ENCODE data around the gene CPPED1.

DNA sequence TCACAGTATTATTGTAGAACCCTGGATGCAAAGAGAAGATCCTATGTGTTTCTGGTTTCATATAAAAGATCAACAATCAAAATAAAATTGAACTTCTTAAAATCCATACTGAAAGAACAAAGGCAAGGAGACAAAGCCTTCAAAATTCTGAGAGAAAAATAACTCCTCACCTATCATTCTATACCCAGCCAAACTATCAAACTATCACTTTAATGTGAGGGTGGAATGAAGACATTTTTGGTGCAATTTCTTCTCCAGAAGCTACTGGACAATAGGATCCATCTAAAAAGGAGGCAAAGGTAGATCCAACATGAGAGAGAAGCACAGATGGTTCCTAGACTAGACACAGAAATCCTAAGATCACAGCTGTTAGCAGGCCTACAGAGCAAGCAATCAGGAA, 71.1 kb downstream of the CPPED1 start:
- no peak for TF ChIP-seq EZH2 (IDR thresholded peaks at IDR 0.05)
- TF ChIP-seq, protein P1, sequence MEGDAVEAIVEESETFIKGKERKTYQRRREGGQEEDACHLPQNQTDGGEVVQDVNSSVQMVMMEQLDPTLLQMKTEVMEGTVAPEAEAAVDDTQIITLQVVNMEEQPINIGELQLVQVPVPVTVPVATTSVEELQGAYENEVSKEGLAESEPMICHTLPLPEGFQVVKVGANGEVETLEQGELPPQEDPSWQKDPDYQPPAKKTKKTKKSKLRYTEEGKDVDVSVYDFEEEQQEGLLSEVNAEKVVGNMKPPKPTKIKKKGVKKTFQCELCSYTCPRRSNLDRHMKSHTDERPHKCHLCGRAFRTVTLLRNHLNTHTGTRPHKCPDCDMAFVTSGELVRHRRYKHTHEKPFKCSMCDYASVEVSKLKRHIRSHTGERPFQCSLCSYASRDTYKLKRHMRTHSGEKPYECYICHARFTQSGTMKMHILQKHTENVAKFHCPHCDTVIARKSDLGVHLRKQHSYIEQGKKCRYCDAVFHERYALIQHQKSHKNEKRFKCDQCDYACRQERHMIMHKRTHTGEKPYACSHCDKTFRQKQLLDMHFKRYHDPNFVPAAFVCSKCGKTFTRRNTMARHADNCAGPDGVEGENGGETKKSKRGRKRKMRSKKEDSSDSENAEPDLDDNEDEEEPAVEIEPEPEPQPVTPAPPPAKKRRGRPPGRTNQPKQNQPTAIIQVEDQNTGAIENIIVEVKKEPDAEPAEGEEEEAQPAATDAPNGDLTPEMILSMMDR (IDR thresholded peaks at IDR 0.05 in 2 of 3, conservative IDR thresholded peaks at IDR 0.05 in 1 of 3; ENCODE audit: borderline replicate concordance in 1 of 3, insufficient read depth in 1 of 3, low read depth in 2 of 3, low read length in 2 of 3), result no peak
- TF ChIP-seq EZH2phosphoT487 (IDR thresholded peaks at IDR 0.05; ENCODE audit: borderline replicate concordance), result no peak
